T1000 (cell line): Measurements from ENCODE around the gene PRMT5.
"Not testable (repeated sequence)": the region's sequence is repeated elsewhere in the genome, so short reads cannot be mapped to it uniquely, and the experiment has no call there.

Experiments
- DNase-seq: peaks from one replicate; lab custom pipeline; 2025; ENCODE audit warnings: mixed read lengths; lab: John Stamatoyannopoulos, UW

PRMT5 gene

DNA sequence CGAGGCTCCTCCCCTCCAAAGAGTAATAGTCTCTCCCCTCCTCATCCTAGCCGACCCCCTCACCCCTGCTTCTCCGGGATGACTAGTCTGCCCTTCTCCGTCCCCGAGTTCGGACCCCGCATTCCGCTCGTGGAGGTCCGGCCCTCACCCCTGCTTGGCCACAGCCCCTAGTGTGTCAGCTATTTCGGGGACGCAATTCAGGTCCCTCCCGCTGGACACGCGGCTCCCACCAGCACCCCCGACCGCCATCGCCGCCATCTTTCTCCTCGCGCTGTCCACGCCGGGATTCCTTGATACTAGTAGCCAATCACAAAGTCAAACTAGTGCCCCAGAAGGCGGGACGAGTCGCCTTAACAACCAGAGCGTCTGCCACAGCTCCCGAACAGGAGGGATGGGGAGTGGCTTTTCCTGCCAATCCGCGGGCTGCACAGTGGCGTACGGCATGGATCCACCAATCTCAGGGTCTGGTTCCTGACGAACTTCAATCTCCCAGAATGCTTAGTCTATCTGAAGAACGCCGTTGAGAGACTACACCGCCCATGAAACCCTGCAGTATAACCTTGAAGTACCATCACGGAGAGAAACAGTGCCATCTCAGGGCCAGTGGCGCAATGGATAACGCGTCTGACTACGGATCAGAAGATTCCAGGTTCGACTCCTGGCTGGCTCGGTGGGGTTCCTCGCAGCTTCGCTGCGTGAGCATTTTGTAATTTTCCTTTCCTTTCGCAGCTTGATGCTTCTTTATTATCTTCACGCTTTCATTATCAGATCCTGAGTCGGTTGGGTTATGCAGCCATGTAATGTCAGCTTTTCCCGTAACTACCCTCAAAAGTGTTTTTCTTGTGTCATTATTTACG is at the start of gene PRMT5:
PRMT5 (minus strand) TSS at position 273 of the 857 bp plus-strand sequence; CDS start at position 258, 15 bp downstream.
- peak; percentile 97 for DNase-seq

- DNase-seq = no peak
These were observed 49.3 kb upstream of the PRMT5 start for GRCh38 chr14:22978487-22978837.

- DNase-seq = peak; percentile 80
These were observed 48.7 kb upstream of the PRMT5 start for GRCh38 chr14:22977684-22978486.

DNA sequence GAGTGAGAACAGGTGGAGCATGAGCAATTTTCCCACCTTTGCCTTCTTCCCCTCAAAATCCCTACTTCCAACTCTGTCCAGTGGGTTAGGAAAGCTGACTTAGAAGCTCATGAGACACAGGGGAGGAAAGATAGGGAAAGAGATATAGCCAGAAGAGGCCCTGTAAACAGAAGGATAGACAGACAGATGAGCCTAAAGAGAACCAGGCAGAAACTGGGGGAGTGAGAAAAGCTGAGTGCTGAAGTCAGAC is 48.2 kb upstream of the PRMT5 start:
- DNase-seq = no peak

- DNase-seq = no peak
These were observed 47.7 kb upstream of the PRMT5 start for GRCh38 chr14:22976620-22977433.

DNA sequence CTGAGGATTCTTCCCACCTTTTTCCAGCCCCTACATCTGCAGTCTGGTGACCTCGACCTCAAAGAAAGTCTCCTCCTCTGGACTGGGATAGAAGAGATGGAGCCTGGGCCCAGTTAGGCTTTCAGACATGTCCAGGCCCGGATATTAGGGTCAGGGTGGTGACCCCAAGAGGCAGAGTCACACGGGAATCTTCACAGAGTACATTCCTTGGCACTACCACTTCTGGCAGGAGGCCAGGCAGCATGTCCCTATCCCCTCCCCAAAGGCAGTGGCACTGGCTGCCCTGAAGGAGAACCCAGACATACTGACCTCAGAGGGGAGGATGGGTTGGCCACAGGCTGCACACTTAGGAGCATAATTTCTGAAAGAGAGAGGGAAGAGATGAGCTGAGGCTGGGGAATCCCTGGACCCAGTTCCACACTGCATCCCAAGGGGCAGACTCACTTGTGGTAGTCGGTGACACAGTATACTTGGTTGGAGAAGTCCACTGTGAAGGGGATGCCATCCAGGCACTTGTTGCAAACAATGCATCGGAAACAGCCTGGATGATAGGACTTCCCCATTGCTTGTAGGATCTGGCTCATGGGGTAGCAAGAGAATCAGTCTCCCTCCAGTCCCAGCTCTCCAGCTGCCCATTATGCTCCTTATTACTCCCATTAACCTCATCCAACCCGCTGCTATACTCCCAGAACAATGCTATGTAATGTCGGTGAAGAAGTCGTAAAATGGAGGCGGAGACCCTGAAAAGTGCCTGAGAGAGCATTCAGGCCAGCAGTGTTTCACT is 45.5 kb upstream of the PRMT5 start:
- no peak for DNase-seq

GRCh38 chr14:22973217-22974032 is 44.2 kb upstream of the PRMT5 start:
- DNase-seq = no peak

DNA sequence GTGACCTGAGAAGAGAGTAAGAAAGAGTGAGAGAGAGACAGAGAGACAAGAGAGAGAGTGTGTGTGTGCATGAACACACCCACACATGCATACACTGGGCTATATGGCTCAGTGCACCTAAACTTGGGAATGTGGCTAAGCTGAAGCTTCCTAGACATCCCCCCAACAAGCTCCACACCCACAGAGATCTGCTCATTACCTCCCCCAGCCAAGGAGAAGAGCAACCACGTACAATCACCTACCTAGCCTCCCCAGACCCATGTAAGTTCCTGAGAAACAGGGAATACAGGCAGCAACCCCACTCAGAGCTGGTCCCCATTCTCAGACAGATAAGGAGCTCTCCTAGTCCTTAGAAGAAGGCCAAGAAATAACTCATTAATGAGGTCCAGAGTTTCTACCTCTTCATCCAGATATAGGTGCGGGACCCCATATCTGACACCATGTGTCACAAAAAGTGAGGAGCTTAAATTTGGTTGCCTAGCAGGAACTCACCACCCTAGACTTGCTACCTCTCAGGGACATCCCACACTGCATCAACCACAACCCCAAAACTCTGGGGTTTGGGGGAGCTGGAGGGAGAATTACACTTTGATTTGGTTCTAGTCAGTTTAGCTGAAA is 43.2 kb upstream of the PRMT5 start:
- DNase-seq = no peak

- no peak for DNase-seq
These were observed 42.0 kb upstream of the PRMT5 start for GRCh38 chr14:22971152-22971551.

DNA sequence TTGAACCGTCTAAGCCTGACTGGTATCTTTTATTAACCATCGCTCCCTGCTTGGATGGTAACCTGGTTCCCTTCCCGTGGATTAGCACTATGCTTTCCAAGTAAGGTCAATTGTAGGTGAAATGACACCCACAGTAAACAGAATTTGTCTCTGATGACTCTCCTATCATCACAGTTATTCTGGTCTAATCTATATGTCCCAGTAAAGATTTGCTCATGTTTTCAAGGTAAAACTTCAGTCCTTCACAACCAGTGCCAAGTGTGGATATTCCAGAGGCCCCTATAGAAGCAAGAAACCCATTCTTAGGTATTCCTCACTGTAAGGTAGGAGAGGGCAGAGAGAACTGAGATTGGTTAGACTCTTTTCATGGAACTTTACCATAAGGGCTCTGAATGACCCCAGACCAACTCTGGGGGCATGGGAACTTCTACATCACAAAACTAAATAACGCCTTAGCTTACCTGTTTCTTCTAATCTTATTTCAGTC is 37.6 kb upstream of the PRMT5 start:
- DNase-seq = no peak

GRCh38 chr14:22965916-22966782 is 37.0 kb upstream of the PRMT5 start:
- DNase-seq = not testable (repeated sequence)

GRCh38 chr14:22962061-22962676 is 33.0 kb upstream of the PRMT5 start:
- DNase-seq = no peak

- no peak for DNase-seq
These were observed 26.8 kb upstream of the PRMT5 start for GRCh38 chr14:22955702-22956569.

DNA sequence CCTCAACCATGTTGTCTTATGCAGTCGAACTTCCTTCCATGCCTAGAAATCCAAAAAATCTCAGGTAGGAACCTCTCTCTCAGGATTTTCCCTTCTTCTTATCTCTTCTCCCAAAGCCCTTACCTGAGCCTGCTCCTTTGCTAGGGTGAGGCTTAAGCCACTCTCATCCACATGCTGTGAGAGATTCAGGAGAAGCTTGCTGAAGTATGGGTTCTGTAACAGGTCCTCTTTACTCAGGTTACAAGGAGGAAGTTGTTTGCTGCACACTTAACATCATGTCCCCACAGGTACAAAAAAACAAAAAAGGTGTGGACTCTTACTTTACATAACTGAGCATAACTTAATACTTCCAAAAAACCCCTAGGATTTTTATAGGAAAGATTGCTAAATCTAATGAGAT is 23.2 kb upstream of the PRMT5 start:
- DNase-seq = no peak

DNA sequence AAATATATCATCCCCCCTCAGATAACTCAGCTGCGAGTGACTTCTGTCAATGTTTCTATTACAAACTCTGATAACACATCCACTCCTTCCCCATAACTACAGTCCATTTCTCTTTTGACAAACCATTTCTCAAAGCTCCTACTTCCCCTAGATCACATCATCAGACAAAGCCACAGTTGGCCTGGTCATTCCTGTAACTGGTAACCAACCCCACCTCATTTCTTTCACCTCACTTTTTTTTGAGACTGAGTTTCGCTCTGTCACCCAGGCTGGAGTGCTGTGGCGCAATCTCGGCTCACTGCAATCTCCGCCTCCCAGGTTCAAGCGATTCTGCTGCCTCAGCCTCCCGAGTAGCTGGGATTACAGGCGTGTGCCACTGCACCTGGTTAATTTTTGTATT is 22.6 kb upstream of the PRMT5 start:
- not testable (repeated sequence) for DNase-seq

- no peak for DNase-seq
These were observed 16.5 kb upstream of the PRMT5 start for GRCh38 chr14:22945642-22946041.

DNA sequence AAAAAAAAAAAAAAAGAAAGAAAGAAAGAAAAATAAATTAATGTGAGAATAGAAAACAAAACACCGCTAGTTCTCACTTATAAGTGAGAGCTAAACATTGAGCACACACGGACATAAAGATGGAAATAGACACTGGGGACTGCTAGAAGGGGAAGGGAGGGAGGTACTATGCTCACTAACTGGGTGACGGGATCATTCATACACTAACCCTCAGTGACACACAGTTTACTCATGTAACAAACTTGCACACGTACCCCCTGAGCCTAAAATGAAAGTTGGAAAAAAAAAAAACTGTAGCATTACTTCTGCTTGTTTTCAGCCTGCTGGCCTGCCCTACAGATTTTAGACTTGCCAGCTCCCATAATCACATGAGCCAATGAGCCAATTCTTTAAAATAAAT is 10.5 kb upstream of the PRMT5 start:
- no peak for DNase-seq

- DNase-seq = no peak
These were observed 6.0 kb upstream of the PRMT5 start for GRCh38 chr14:22935156-22935555.
